H1 (cell line): ENCODE measurements around the gene EPS8. TPM values are rescaled to one million over a fixed set of nuclear protein-coding genes. Genes with fewer than 3 reads are reported as not detected.

Experiments used
- CTCF ChIA-PET: fragments of 300-600 bp; sonication (Branson Sonifier 250); formaldehyde crosslinking; loops from one replicate; lab custom pipeline; 2021; ENCODE audit not compliant: partially characterized antibody; lab: Charles Lee
- POLR2A ChIA-PET: fragments of 300-600 bp; sonication (Branson Sonifier 250); formaldehyde crosslinking; loops from one replicate; lab custom pipeline; 2021; ENCODE audit warnings: inconsistent platforms; ENCODE audit not compliant: partially characterized antibody; lab: Charles Lee
- DNase-seq, 2 experiments: peaks; one replicate each; pipeline versions ENCODE4 v3.0.0 to v3.0.0-alpha.2; 2010 to 2022; ENCODE audit warnings: low spot score in 2 of 2, low read depth in 1 of 2, mixed read lengths in 1 of 2
- FAIRE-seq: peaks from 2 replicates; lab custom pipeline; 2011; peaks lifted over from hg19 to GRCh38; lab: Jason Lieb, UNC
- H2AFZ ChIP-seq: 2 replicates; pipeline ENCODE4 v1.8.1; 2012; ENCODE audit warnings: low read length, inconsistent platforms
- H2AK5ac ChIP-seq: 2 replicates; pipeline ENCODE4 v1.6.1; 2013; ENCODE audit warnings: low read depth, low read length
- H2BK120ac ChIP-seq: replicated peaks from 2 replicates; pipeline ENCODE3; 2013; ENCODE audit warnings: low read depth, low read length, inconsistent platforms
- H2BK12ac ChIP-seq: 2 replicates; pipeline ENCODE4 v1.6.1; 2013; ENCODE audit warnings: low read depth, low read length
- H2BK15ac ChIP-seq: 2 replicates; pipeline ENCODE4 v1.6.1; 2013; ENCODE audit warnings: low read length
- H2BK20ac ChIP-seq: 2 replicates; pipeline ENCODE4 v1.6.1; 2013; ENCODE audit warnings: low read length
- H2BK5ac ChIP-seq: 2 replicates; pipeline ENCODE4 v1.6.1; 2013; ENCODE audit warnings: low read depth, low read length
- H3K14ac ChIP-seq: 2 replicates; pipeline ENCODE4 v1.6.1; 2013; ENCODE audit warnings: inconsistent platforms; ENCODE audit not compliant: insufficient read length
- H3K18ac ChIP-seq: 2 replicates; pipeline ENCODE4 v1.6.1; 2013; ENCODE audit warnings: low read length; ENCODE audit errors: extremely low read depth
- H3K23ac ChIP-seq: 2 replicates; pipeline ENCODE4 v1.6.1; 2013; ENCODE audit warnings: inconsistent platforms; ENCODE audit not compliant: insufficient read length
- H3K23me2 ChIP-seq: 2 replicates; pipeline ENCODE4 v1.6.1; 2013; ENCODE audit warnings: low read depth, low read length
- H3K27ac ChIP-seq: 2 replicates; pipeline ENCODE4 v1.6.1; 2011; ENCODE audit warnings: low read depth, low read length, inconsistent platforms
- H3K27me3 ChIP-seq, 4 experiments: replicated peaks in 1 of 4; 1 replicate in 1 of 4; 2 replicates in 3 of 4; pipeline versions ENCODE4 v1.6.1 to v1.8.1; 2011 to 2013; ENCODE audit warnings: low read length in 3 of 4, mild to moderate bottlenecking in 3 of 4, inconsistent platforms in 2 of 4, mixed read lengths in 2 of 4, moderate library complexity in 1 of 4; ENCODE audit not compliant: control insufficient read depth in 3 of 4, insufficient read depth in 3 of 4; ENCODE audit errors: extremely low read depth in 1 of 4
- H3K36me3 ChIP-seq, 4 experiments: 2 replicates each; pipeline versions ENCODE4 v1.6.1 to v1.8.1; 2011 to 2013; ENCODE audit warnings: mild to moderate bottlenecking in 4 of 4, low read length in 3 of 4, moderate library complexity in 2 of 4, control low read depth in 1 of 4, inconsistent platforms in 1 of 4; ENCODE audit not compliant: insufficient read depth in 4 of 4, control insufficient read depth in 2 of 4
- H3K4ac ChIP-seq: replicated peaks from 2 replicates; pipeline ENCODE3; 2013; ENCODE audit warnings: low read length, low read depth, mixed read lengths, inconsistent platforms; ENCODE audit not compliant: insufficient read length
- H3K4me1 ChIP-seq, 4 experiments: replicated peaks in 1 of 4; 1 replicate in 1 of 4; 2 replicates in 3 of 4; pipeline versions ENCODE4 v1.6.1 to v1.8.1; 2011 to 2013; ENCODE audit warnings: low read length in 3 of 4, inconsistent platforms in 2 of 4, mixed read lengths in 1 of 4; ENCODE audit not compliant: insufficient read depth in 4 of 4, control insufficient read depth in 3 of 4
- H3K4me2 ChIP-seq, 2 experiments: 2 replicates each; pipeline versions ENCODE4 v1.6.1 to v1.8.1; 2011 to 2013; ENCODE audit warnings: low read depth in 2 of 2, low read length in 2 of 2, control low read depth in 1 of 2, inconsistent platforms in 1 of 2, mild to moderate bottlenecking in 1 of 2; ENCODE audit not compliant: insufficient read depth in 1 of 2
- H3K4me3 ChIP-seq, 4 experiments: fragments of 200-600, 300-600 bp in 1 of 4; sonication (generic), shearing (Covaris generic), sonication (Bioruptor Twin) in 1 of 4; 2 replicates each; pipeline versions ENCODE4 v1.5.1 to v1.8.1; 2011 to 2016; ENCODE audit warnings: low read length in 4 of 4, low read depth in 3 of 4, control low read depth in 2 of 4, inconsistent platforms in 2 of 4, mild to moderate bottlenecking in 2 of 4, mixed read lengths in 1 of 4, moderate library complexity in 1 of 4; ENCODE audit not compliant: insufficient read depth in 2 of 4; ENCODE audit errors: extremely low read depth in 1 of 4
- H3K56ac ChIP-seq: replicated peaks from 2 replicates; pipeline ENCODE3; 2013; ENCODE audit warnings: low read depth, mild to moderate bottlenecking, mixed read lengths, low read length, inconsistent platforms; ENCODE audit not compliant: insufficient read length
- H3K79me1 ChIP-seq: 2 replicates; pipeline ENCODE4 v1.6.1; 2013; ENCODE audit warnings: low read depth, low read length, control low read depth
- H3K79me2 ChIP-seq, 2 experiments: 2 replicates each; pipeline versions ENCODE4 v1.6.1 to v1.8.1; 2012 to 2013; ENCODE audit warnings: low read length in 2 of 2, mild to moderate bottlenecking in 2 of 2, inconsistent platforms in 1 of 2; ENCODE audit not compliant: insufficient read depth in 2 of 2, control insufficient read depth in 1 of 2
- H3K9ac ChIP-seq, 4 experiments: replicated peaks in 1 of 4; 1 replicate in 1 of 4; 2 replicates in 3 of 4; pipeline versions ENCODE4 v1.6.1 to v1.8.1; 2011 to 2013; ENCODE audit warnings: low read depth in 3 of 4, low read length in 3 of 4, control low read depth in 2 of 4, mild to moderate bottlenecking in 2 of 4, moderate library complexity in 2 of 4, inconsistent platforms in 1 of 4; ENCODE audit errors: extremely low read depth in 1 of 4
- H3K9me3 ChIP-seq, 2 experiments: 2 replicates each; pipeline versions ENCODE4 v1.6.1 to v1.8.1; 2012 to 2013; ENCODE audit warnings: mild to moderate bottlenecking in 2 of 2, moderate library complexity in 2 of 2, control low read depth in 1 of 2, inconsistent platforms in 1 of 2, low read depth in 1 of 2, low read length in 1 of 2, mixed read lengths in 1 of 2; ENCODE audit not compliant: insufficient read depth in 2 of 2
- H4K20me1 ChIP-seq, 2 experiments: replicated peaks in 1 of 2; 2 replicates each; pipeline versions ENCODE3 to v1.8.1; 2011 to 2013; ENCODE audit warnings: inconsistent platforms in 2 of 2, low read length in 2 of 2, mild to moderate bottlenecking in 1 of 2; ENCODE audit not compliant: insufficient read depth in 2 of 2, control insufficient read depth in 1 of 2
- H4K5ac ChIP-seq: 2 replicates; pipeline ENCODE4 v1.6.1; 2013; ENCODE audit warnings: low read length, low read depth, mixed read lengths, inconsistent platforms; ENCODE audit not compliant: insufficient read length
- H4K8ac ChIP-seq: 2 replicates; pipeline ENCODE4 v1.8.0; 2013; ENCODE audit warnings: mild to moderate bottlenecking, moderate library complexity, low read length, inconsistent platforms; ENCODE audit not compliant: insufficient read depth; ENCODE audit errors: extremely low read depth
- H4K91ac ChIP-seq: replicated peaks from 2 replicates; pipeline ENCODE3; 2013; ENCODE audit warnings: low read length, mixed read lengths, inconsistent platforms; ENCODE audit not compliant: insufficient read length
- ASH2L ChIP-seq: fragments of 200-600, 300-600 bp; sonication (generic); IDR thresholded peaks from one replicate; pipeline ENCODE4 v1.7.1; 2017; ENCODE audit warnings: low read length
- CHD2 ChIP-seq: IDR thresholded peaks from 2 replicates; pipeline ENCODE4 v1.6.1; 2012; ENCODE audit warnings: low read length, improper control_type of control experiment
- GABPA ChIP-seq: IDR thresholded peaks from 2 replicates; pipeline ENCODE4 v1.6.1; 2011; ENCODE audit warnings: mild to moderate bottlenecking, low read length, moderate library complexity, borderline replicate concordance; ENCODE audit not compliant: insufficient read depth
- HDAC6 ChIP-seq: IDR thresholded peaks from one replicate; pipeline ENCODE4 v1.7.1; 2012; ENCODE audit warnings: low read depth, mild to moderate bottlenecking, inconsistent platforms, low read length, moderate library complexity
- JUND ChIP-seq: IDR thresholded peaks from 2 replicates; pipeline ENCODE4 v1.6.1; 2011; ENCODE audit warnings: mild to moderate bottlenecking, improper control_type of control experiment, low read length
- POU5F1 ChIP-seq: IDR thresholded peaks from 2 replicates; pipeline ENCODE4 v1.6.1; 2011; ENCODE audit warnings: low read depth, mild to moderate bottlenecking, low read length, moderate library complexity
- RFX5 ChIP-seq: IDR thresholded peaks from 2 replicates; pipeline ENCODE4 v1.6.1; 2011; ENCODE audit warnings: low read depth, low read length, improper control_type of control experiment, borderline replicate concordance
- RNF2 ChIP-seq: fragments of 200-900, 300-1000 bp; sonication (generic); IDR thresholded peaks from 2 replicates; pipeline ENCODE4 v1.7.1; 2016; ENCODE audit warnings: borderline replicate concordance, low read depth, mild to moderate bottlenecking, antibody characterized with exemption, low read length; ENCODE audit not compliant: poor library complexity, severe bottlenecking; ENCODE audit errors: missing control alignments
- RXRA ChIP-seq: IDR thresholded peaks from 2 replicates; pipeline ENCODE4 v1.6.1; 2011; ENCODE audit warnings: low read depth, mild to moderate bottlenecking, low read length, moderate library complexity; ENCODE audit not compliant: insufficient read depth
- SAP30 ChIP-seq: fragments of 300-600 bp; sonication (generic); IDR thresholded peaks from 2 replicates; pipeline ENCODE4 v1.7.1; 2012; ENCODE audit warnings: low read length, moderate library complexity, mild to moderate bottlenecking, inconsistent platforms; ENCODE audit not compliant: insufficient read depth, insufficient replicate concordance
- SIX5 ChIP-seq: IDR thresholded peaks from 2 replicates; pipeline ENCODE4 v1.6.1; 2011; ENCODE audit warnings: mild to moderate bottlenecking, low read depth, low read length
- YY1 ChIP-seq: IDR thresholded peaks from 2 replicates; pipeline ENCODE4 v1.6.1; 2011; ENCODE audit warnings: low read depth, mild to moderate bottlenecking, low read length
- WGBS, 2 experiments: shearing (Covaris generic) in 1 of 2; methylation state at CpG; one replicate each; pipeline versions ENCODE4 v1.1.6 to v1.1.7; 2013 to 2015; ENCODE audit warnings: low lambda C conversion rate in 2 of 2, mixed read lengths in 2 of 2, inconsistent platforms in 1 of 2, low coverage in 1 of 2, missing lambda C conversion rate in 1 of 2; ENCODE audit not compliant: insufficient replicate concordance in 2 of 2, insufficient coverage in 1 of 2, insufficient read length in 1 of 2; ENCODE audit errors: extremely low coverage in 1 of 2, missing lambda C conversion rate in 1 of 2; 5-methylcytosine and 5-hydroxymethylcytosine counted together
- polyA plus RNA-seq, 7 experiments: library from polyadenylated mRNA; depleted of rRNA in 3 of 7; stranded (reverse) in 5 of 7; unstranded in 2 of 7; fragments of >200 nt in 5 of 7; fragments of 200-250 nt in 2 of 7; gene quantifications; 1 replicate in 5 of 7; 2 replicates in 1 of 7; 4 replicates in 1 of 7; pipeline versions ENCODE4 v1.2.1 to v1.2.3, GENCODE V29; 2011 to 2013; ENCODE audit warnings: missing spikeins in 2 of 7, mixed read lengths in 2 of 7
- total RNA-seq: library from RNA; stranded (reverse); fragmentation: NEBNext Ultra II Directional; extraction: Animal tissue kit (Norgen Biotek cat#: 25700); gene quantifications from 2 replicates; pipeline ENCODE4 v1.2.1, GENCODE V29; 2021
- TF ChIP-seq, protein P1 (sequence below): IDR thresholded peaks from 2 replicates; pipeline ENCODE4 v1.6.1; 2012; ENCODE audit warnings: inconsistent platforms

EPS8 gene
- total and polyA plus RNA-seq, 2 of the 8 experiments (the other 6 are each of a cell fraction or from before 2014, with no cell fraction given): 3.0 to 4.6 TPM

DNA sequence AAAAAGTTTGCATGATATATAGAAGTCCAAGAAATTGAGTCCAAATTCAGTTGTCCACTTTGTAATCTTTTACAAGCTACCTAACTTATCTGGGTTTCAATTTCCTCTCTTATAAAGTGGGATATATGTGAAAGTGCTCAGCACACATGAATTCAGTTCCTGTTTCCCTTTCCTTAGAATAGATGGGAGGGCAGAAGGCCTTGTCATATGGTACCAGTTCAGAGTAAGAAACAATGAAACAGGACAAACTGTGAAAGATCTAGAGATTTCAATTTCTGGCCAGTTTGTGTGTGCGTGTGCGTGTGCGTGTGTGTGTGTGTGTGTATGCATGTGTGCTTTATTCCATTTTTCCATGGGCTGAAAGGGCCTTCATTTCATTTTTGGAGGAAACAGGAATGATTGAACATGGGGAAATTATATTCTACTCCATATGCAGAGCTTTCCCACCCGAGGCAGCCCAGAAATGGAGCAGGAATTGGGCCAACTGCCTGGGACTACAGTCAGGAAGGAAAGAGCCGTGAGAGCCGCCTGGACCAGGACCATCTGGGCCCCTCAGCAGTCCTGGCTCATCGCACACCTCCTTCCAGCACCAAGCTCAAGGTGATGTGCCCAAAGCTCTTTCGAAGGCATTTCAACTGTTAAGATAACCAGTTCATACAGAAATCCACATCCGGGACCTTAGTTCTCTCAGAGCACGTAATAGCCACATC, 183.2 kb downstream of the EPS8 start:
- no peak for FAIRE-seq
- Histone ChIP-seq H4K91ac (no peak overlapping the region), H3K27me3 (no peaks in the 10 kb centered on the region), H2BK120ac (no peak overlapping the region), H3K4me3 (no peak overlapping the region), H2BK12ac (no peak overlapping the region), H2BK20ac (no peak overlapping the region), H3K23me2 (no peaks in the 10 kb centered on the region), H3K4ac (no peak overlapping the region), H3K18ac (no peak overlapping the region), H3K56ac (no peak overlapping the region), H3K36me3 (no peaks in the 10 kb centered on the region), H2BK15ac (no peak overlapping the region), H3K23ac (no peak overlapping the region), H3K14ac (no peak overlapping the region), H3K9me3 (no peaks in the 10 kb centered on the region), H2AK5ac (no peak overlapping the region), H3K4me2 (no peak overlapping the region), H4K8ac (no peak overlapping the region), H4K5ac (no peak overlapping the region), H3K79me1 (no peaks in the 10 kb centered on the region), H3K27ac (no peak overlapping the region), H3K79me2 (no peaks in the 10 kb centered on the region), H4K20me1 (no peaks in the 10 kb centered on the region), H2BK5ac (no peak overlapping the region), H3K4me1 (no peaks in the 10 kb centered on the region), H2AFZ (no peak overlapping the region; the same call in 1 of the 2 replicates), H3K9ac (no peak overlapping the region)
- POLR2A ChIA-PET: no interaction called here
- DNase-seq: no peak
- WGBS, 2 experiments: 93% methylated on average over 9 of the region's 10 CpGs; no CpG with 5 or more reads in 1 of the 2 experiments
- CTCF ChIA-PET: interaction anchor here (0.6 to 2.5 kb wide), 4 partner anchors 11 to 239 kb away, joined by 3 to 6 read pairs (median 4); no protein-coding TSS in a partner anchor
- TF ChIP-seq SAP30 (no peak), JUND (no peak), RNF2 (no peak), GABPA (no peak), CHD2 (no peak), POU5F1 (no peak), RFX5 (no peak), RXRA (no peak), HDAC6 (no peak), YY1 (no peak), SIX5 (no peak), ASH2L (no peak)
- TF ChIP-seq, protein P1, sequence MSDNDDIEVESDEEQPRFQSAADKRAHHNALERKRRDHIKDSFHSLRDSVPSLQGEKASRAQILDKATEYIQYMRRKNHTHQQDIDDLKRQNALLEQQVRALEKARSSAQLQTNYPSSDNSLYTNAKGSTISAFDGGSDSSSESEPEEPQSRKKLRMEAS: no peak
